Measurements from ENCODE around the gene PEX11A. TPM values are rescaled to one million over a fixed set of nuclear protein-coding genes. Genes with fewer than 3 reads are reported as not detected.

Gene PEX11A
- polyA plus RNA-seq, 2 of the 4 experiments (the other 2 are of a cell fraction): 6.3 to 8.1 TPM

GRCh38 chr15:89641053-89641452, 49.5 kb downstream of the PEX11A start:
- ATAC-seq (peak in 1 of 2 experiments; percentile 30; a peak in 2 of 6 replicates), FAIRE-seq (no peak), DNase-seq (ENCODE audit: low read depth in 1 of 2, low spot score in 1 of 2) (no peak)
- Histone ChIP-seq H3K9me3 (peaks cover 12% of the 10 kb centered on the region; the same call in 1 of the 3 replicates), H3K27ac (no peak overlapping the region), H3K4me3 (no peak overlapping the region), H3K4me2 (no peak overlapping the region), H3K4me1 (no peaks in the 10 kb centered on the region)
- POLR2A ChIA-PET: no interaction called here
- TF ChIP-seq CEBPB (IDR thresholded peaks at IDR 0.05) (no peak), MYC (IDR thresholded peaks at IDR 0.05; ENCODE audit: borderline replicate concordance, low read length) (no peak), CTCF (IDR thresholded peaks at IDR 0.05) (no peak), HOXB13 (CRISPR knock-in tag; IDR thresholded peaks at IDR 0.05; ENCODE audit: low read depth) (no peak), PHF8 (IDR thresholded peaks at IDR 0.05; ENCODE audit: borderline replicate concordance, low read depth) (no peak)
- TF ChIP-seq, protein P1, sequence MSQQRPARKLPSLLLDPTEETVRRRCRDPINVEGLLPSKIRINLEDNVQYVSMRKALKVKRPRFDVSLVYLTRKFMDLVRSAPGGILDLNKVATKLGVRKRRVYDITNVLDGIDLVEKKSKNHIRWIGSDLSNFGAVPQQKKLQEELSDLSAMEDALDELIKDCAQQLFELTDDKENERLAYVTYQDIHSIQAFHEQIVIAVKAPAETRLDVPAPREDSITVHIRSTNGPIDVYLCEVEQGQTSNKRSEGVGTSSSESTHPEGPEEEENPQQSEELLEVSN (IDR thresholded peaks at IDR 0.05; ENCODE audit: borderline replicate concordance, low read depth): no peak
- TF ChIP-seq, protein P2, sequence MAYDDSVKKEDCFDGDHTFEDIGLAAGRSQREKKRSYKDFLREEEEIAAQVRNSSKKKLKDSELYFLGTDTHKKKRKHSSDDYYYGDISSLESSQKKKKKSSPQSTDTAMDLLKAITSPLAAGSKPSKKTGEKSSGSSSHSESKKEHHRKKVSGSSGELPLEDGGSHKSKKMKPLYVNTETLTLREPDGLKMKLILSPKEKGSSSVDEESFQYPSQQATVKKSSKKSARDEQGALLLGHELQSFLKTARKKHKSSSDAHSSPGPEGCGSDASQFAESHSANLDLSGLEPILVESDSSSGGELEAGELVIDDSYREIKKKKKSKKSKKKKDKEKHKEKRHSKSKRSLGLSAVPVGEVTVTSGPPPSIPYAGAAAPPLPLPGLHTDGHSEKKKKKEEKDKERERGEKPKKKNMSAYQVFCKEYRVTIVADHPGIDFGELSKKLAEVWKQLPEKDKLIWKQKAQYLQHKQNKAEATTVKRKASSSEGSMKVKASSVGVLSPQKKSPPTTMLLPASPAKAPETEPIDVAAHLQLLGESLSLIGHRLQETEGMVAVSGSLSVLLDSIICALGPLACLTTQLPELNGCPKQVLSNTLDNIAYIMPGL (CRISPR knock-in tag; IDR thresholded peaks at IDR 0.05; ENCODE audit: borderline replicate concordance): no peak
- CTCF ChIA-PET: interaction anchor here (1.0 to 1.4 kb wide), 4 partner anchors 18 to 145 kb away, joined by 3 to 4 read pairs (median 4); no protein-coding TSS in a partner anchor
- 90% methylated on average over 5 of the region's 5 CpGs for WGBS (ENCODE audit: missing lambda C conversion rate)

DNA sequence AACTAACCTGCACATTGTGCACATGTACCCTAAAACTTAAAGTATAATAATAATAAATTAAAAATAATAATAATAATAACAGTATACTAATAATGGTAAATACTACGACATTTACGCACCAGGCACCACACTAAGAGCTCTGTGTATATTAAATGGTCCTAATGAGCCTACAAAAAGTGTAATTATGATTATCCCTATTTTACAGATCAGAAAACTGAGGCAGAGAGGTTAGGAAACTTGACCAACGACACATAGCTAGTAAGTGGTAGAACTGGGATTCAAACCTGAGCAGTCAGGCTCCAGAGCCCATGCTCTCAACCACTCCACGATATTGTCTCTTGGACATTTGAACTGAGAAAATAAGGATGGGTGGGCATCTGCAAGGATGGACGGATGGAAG, 50.3 kb downstream of the PEX11A start:
- no peak for FAIRE-seq
- POLR2A ChIA-PET: no interaction called here

More for the DNA sequence above, 50.3 kb downstream of the PEX11A start:
- ATAC-seq: no peak
- 95% methylated on average over 5 of the region's 5 CpGs for WGBS (ENCODE audit: missing lambda C conversion rate)
- H3K27ac ChIP-seq: no peak overlapping the region
- H3K4me2 ChIP-seq: no peak overlapping the region
- no peak for DNase-seq (ENCODE audit: low read depth in 1 of 2, low spot score in 1 of 2)
- TF ChIP-seq PBX3 (IDR thresholded peaks at IDR 0.05): no peak
- no peak for TF ChIP-seq MAX (IDR thresholded peaks at IDR 0.05)
- no peak for TF ChIP-seq HEYL (CRISPR knock-in tag; IDR thresholded peaks at IDR 0.05)
- no peak for TF ChIP-seq FOSL2 (IDR thresholded peaks at IDR 0.05)
- no peak for TF ChIP-seq FOSL2 (CRISPR knock-in tag; IDR thresholded peaks at IDR 0.05)
- no peak for TF ChIP-seq RNF2 (IDR thresholded peaks at IDR 0.05; ENCODE audit: borderline replicate concordance, low read depth)
- TF ChIP-seq TP53 (CRISPR knock-in tag; IDR thresholded peaks at IDR 0.05): no peak
- TF ChIP-seq, protein P3, sequence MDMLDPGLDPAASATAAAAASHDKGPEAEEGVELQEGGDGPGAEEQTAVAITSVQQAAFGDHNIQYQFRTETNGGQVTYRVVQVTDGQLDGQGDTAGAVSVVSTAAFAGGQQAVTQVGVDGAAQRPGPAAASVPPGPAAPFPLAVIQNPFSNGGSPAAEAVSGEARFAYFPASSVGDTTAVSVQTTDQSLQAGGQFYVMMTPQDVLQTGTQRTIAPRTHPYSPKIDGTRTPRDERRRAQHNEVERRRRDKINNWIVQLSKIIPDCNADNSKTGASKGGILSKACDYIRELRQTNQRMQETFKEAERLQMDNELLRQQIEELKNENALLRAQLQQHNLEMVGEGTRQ (IDR thresholded peaks at IDR 0.05): no peak
- no peak for TF ChIP-seq MAFK (IDR thresholded peaks at IDR 0.05; ENCODE audit: partially characterized antibody)
- no peak overlapping the region for H3K4me3 ChIP-seq
- CTCF ChIA-PET: interaction anchor here (0.7 to 1.1 kb wide), 2 partner anchors 198 to 222 kb away, joined by 3 read pairs; no protein-coding TSS in a partner anchor
- peaks cover 12% of the 10 kb centered on the region; the same call in 1 of the 3 replicates for H3K9me3 ChIP-seq
- no peaks in the 10 kb centered on the region for H3K4me1 ChIP-seq
